ENCODE results near the gene GREM2. TPM values are rescaled to one million over a fixed set of nuclear protein-coding genes. Genes with fewer than 3 reads are reported as not detected.

GREM2 gene
- total and polyA plus RNA-seq, 9 of the 15 experiments (the other 6 are each of a cell fraction or from before 2014, with no cell fraction given) = 0.01 to 0.07 (median 0.05) TPM; not detected in 5

DNA sequence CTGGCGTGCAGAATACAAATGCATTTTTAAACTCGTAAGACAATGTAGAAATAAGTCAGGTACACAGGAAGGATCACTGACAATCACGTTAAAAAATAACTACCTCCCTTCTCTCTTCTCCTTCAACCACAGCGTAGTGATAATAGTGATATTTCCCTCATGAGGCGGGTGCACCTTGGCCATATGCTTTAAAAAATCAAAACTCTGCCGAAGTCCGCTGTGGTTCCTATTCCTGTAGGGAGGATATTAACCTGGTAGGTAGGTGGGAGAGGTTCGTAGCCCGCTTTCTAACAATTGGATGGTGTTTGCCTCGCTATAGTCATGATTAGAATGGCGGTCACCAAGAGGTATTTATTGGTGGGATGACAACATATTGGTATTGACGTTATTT lies 732 bp downstream of the GREM2 start (continued):
- TF ChIP-seq, protein P1, sequence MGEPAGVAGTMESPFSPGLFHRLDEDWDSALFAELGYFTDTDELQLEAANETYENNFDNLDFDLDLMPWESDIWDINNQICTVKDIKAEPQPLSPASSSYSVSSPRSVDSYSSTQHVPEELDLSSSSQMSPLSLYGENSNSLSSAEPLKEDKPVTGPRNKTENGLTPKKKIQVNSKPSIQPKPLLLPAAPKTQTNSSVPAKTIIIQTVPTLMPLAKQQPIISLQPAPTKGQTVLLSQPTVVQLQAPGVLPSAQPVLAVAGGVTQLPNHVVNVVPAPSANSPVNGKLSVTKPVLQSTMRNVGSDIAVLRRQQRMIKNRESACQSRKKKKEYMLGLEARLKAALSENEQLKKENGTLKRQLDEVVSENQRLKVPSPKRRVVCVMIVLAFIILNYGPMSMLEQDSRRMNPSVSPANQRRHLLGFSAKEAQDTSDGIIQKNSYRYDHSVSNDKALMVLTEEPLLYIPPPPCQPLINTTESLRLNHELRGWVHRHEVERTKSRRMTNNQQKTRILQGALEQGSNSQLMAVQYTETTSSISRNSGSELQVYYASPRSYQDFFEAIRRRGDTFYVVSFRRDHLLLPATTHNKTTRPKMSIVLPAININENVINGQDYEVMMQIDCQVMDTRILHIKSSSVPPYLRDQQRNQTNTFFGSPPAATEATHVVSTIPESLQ (CRISPR knock-in tag; IDR thresholded peaks at IDR 0.05) = no peak

GRCh38 chr1:240610636-240611035 lies 1.3 kb downstream of the GREM2 start:
- intact Hi-C loops (cut with micrococcal nuclease) (no loop called here), in situ Hi-C loops (cut with MboI) (no loop called here)
- no peak overlapping the region for H2AFZ ChIP-seq (ENCODE audit: low read depth, low read length)
- no peaks in the 10 kb centered on the region for H3K36me3 ChIP-seq (ENCODE audit: control insufficient read depth, insufficient read depth, low read length)
- no peaks in the 10 kb centered on the region for H3K9me1 ChIP-seq (ENCODE audit: control insufficient read depth, insufficient read depth, low read length)
- FAIRE-seq (no peak), DNase-seq (ENCODE audit: extremely low read depth in 1 of 4, low spot score in 3 of 4) (no peak), ATAC-seq (no peak)
- no peak overlapping the region for H3K4me2 ChIP-seq (ENCODE audit: insufficient read depth, low read length)
- no TSS peak for BruUV-seq (replicated peaks)
- no peak overlapping the region for H3K4me3 ChIP-seq
- ChIA-PET POLR2A (no interaction called here), CTCF (ENCODE audit: low intra/inter-chr PET ratio) (no interaction called here)
- H3K27me3 ChIP-seq (ENCODE audit: control insufficient read depth in 2 of 2, insufficient read depth in 2 of 2, low read length in 2 of 2) = no peaks in the 10 kb centered on the region
- H3K9ac ChIP-seq (ENCODE audit: insufficient read depth in 1 of 2, low read depth in 2 of 2, low read length in 2 of 2) = no peak overlapping the region
- TF ChIP-seq ZNF316 (IDR thresholded peaks at IDR 0.05) (no peak), DLX4 (CRISPR knock-in tag; IDR thresholded peaks at IDR 0.05) (no peak), ZNF431 (CRISPR knock-in tag; IDR thresholded peaks at IDR 0.05) (no peak), CTCF (IDR thresholded peaks at IDR 0.05 in 2 of 3, conservative IDR thresholded peaks at IDR 0.05 in 1 of 3; ENCODE audit: insufficient read depth in 2 of 3, low read depth in 1 of 3, low read length in 3 of 3) (no peak), ZNF445 (CRISPR knock-in tag; IDR thresholded peaks at IDR 0.05; ENCODE audit: low read depth) (no peak), FOXA3 (CRISPR knock-in tag; conservative IDR thresholded peaks at IDR 0.05 in 1 of 2, IDR thresholded peaks at IDR 0.05 in 1 of 2) (no peak), ARID4B (CRISPR knock-in tag; IDR thresholded peaks at IDR 0.05) (no peak), ZNF274 (IDR thresholded peaks at IDR 0.05; ENCODE audit: borderline replicate concordance, low read depth, low read length) (no peak), HDAC8 (tag; IDR thresholded peaks at IDR 0.05) (no peak)
- H3K4me1 ChIP-seq (replicated peaks in 1 of 2; ENCODE audit: control insufficient read depth in 2 of 2, insufficient read depth in 2 of 2, low read length in 2 of 2) = peaks cover 0 to 3% of the 10 kb centered on the region in 2 experiments; a peak in 1 of 5 replicates
- H4K20me1 ChIP-seq (replicated peaks; ENCODE audit: control insufficient read depth, insufficient read depth, low read length) = no peaks in the 10 kb centered on the region
- H3K79me2 ChIP-seq (ENCODE audit: control insufficient read depth, insufficient read depth, low read length) = no peaks in the 10 kb centered on the region
- 2% methylated on average over 6 of the region's 6 CpGs for WGBS (ENCODE audit: insufficient coverage, low coverage, missing lambda C conversion rate)
- no peak overlapping the region for H3K27ac ChIP-seq (ENCODE audit: extremely low read depth, low read depth, low read length)
- no peaks in the 10 kb centered on the region for H3K9me3 ChIP-seq (replicated peaks; ENCODE audit: control insufficient read depth, insufficient read depth, low read depth, low read length)

Measured in K562 (cell line).